SK-N-MC (cell line): Measurements from ENCODE around the gene PEAK1.

Source experiments
- DNase-seq: peaks from one replicate; pipeline ENCODE4 v3.0.0-alpha.2; 2011; ENCODE audit warnings: low read depth, low spot score
- H3K27ac ChIP-seq: fragments of 200-600 bp; sonication (generic); 2 replicates; pipeline ENCODE4 v1.5.1; 2016; ENCODE audit warnings: mixed run types
- H3K36me3 ChIP-seq: fragments of 200-600 bp; sonication (generic); 2 replicates; pipeline ENCODE4 v1.6.1; 2017; ENCODE audit warnings: antibody characterized with exemption, low read length, mixed read lengths; ENCODE audit not compliant: insufficient read depth
- H3K4me3 ChIP-seq: fragments of 200-600 bp; sonication (generic); 2 replicates; pipeline ENCODE4 v1.5.1; 2016
- H3K9ac ChIP-seq: fragments of 200-600 bp; sonication (generic); 2 replicates; pipeline ENCODE4 v1.8.0; 2017; ENCODE audit warnings: mixed run types, mixed read lengths; ENCODE audit not compliant: insufficient read length
- H3K9me3 ChIP-seq: fragments of 200-600 bp; sonication (generic); 2 replicates; pipeline ENCODE4 v1.6.1; 2017; ENCODE audit warnings: low read depth, mild to moderate bottlenecking, antibody characterized with exemption, low read length, moderate library complexity, mixed read lengths
- EZH2 ChIP-seq: fragments of 200-600 bp; sonication (generic); IDR thresholded peaks from one replicate; pipeline ENCODE4 v1.6.1; 2017; ENCODE audit warnings: antibody characterized with exemption
- FOXP2 ChIP-seq: optimal IDR thresholded peaks from 2 replicates; pipeline ENCODE3; 2011; ENCODE audit warnings: mild to moderate bottlenecking, moderate library complexity; ENCODE audit not compliant: insufficient read depth; ENCODE audit errors: extremely low read length, control extremely low read depth
- POLR2AphosphoS5 ChIP-seq: IDR thresholded peaks from 2 replicates; pipeline ENCODE4 v1.6.1; 2012; ENCODE audit warnings: mild to moderate bottlenecking, low read depth, low read length, borderline replicate concordance

Gene PEAK1

DNA sequence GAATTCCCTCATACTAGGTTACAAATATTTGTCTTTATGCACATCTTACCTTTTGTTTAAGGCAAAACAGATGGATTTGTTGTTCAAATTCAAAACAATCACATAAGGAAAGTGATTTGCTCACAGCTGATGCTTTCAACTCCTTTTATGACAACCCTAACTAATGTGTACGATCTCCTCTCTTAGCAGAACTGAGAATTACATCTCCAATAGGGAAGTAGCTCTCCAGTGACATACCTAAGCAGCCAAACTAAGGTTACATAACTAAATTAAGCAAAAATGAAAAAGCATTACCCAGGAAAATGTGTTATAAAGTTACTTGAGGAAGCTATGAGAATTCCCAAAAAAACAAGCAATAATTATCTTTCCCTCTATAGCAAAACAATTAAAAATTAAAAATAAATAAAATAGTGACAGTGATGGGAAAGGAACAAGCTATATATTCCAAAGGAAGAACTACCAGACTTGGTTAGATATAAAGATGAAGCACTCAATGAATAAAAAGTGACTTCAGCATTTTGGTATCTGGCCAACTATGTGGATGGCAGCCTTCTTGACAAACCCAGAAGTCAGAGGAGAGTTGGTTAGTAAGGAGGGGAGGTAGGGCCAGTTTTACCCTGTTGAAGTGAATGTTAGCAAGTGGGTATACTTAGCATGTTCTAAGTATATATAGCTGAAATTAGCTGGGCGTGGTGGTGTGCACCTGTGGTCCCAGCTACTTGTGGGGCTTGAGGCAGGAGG lies 32.4 kb downstream of the PEAK1 start:
- TF ChIP-seq FOXP2 (no peak), EZH2 (no peak), POLR2AphosphoS5 (no peak)

GRCh38 chr15:77386626-77387025 lies 33.3 kb downstream of the PEAK1 start:
- Histone ChIP-seq H3K9me3 (no peaks in the 10 kb centered on the region), H3K4me3 (no peak overlapping the region), H3K36me3 (no peaks in the 10 kb centered on the region), H3K9ac (no peak overlapping the region), H3K27ac (no peak overlapping the region)
- no peak for DNase-seq
- TF ChIP-seq FOXP2 = no peak
- no peak for TF ChIP-seq EZH2
- TF ChIP-seq POLR2AphosphoS5 = no peak

More for the DNA sequence above, 32.4 kb downstream of the PEAK1 start:
- H3K9me3 ChIP-seq = no peaks in the 10 kb centered on the region
- H3K4me3 ChIP-seq = no peak overlapping the region
- no peaks in the 10 kb centered on the region for H3K36me3 ChIP-seq
- no peak for DNase-seq
- no peak overlapping the region for H3K27ac ChIP-seq
- H3K9ac ChIP-seq = no peak overlapping the region

DNA sequence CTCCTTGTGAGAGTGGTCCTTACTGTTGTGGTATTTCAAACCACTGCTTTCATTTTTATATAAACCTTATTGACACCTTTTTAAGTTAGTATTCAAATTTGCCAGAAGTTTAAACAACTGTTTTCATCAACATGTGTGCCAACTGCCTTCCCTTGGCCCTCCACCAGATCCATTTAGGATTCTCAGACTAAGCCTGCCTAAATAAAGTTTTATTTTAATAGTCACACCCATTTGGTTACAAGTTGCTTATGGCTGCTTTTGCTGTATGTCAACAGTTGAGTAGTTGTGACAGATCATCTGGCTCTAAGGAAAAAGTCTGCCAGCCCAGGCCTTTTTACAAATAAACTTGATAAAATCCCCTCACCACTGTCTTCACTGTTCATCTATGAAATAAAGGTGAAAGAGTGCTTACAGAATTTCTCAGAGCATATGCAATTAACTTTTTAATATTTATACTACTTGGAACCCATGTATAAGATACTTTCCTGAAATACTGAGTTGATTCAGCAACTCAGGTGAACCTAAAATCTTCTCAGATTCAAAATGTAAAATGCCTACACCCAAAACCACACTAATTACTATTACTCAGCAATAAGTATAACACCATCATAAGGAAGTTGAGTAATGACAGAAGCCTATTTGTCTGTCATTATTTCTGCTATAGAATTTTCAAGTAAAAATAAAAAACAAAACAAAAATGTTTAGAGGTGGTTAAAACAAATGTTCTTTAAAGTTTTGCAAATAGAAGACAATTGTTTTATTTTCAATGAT lies 35.1 kb downstream of the PEAK1 start:
- TF ChIP-seq POLR2AphosphoS5 = no peak
- no peak for TF ChIP-seq FOXP2
- TF ChIP-seq EZH2 = no peak
- Histone ChIP-seq H3K27ac (no peak overlapping the region), H3K36me3 (no peaks in the 10 kb centered on the region), H3K9me3 (no peaks in the 10 kb centered on the region), H3K4me3 (no peak overlapping the region), H3K9ac (no peak overlapping the region)
- DNase-seq = no peak

GRCh38 chr15:77384086-77384485 lies 35.8 kb downstream of the PEAK1 start:
- Histone ChIP-seq H3K4me3 (no peak overlapping the region), H3K9ac (no peak overlapping the region), H3K36me3 (no peaks in the 10 kb centered on the region), H3K9me3 (no peaks in the 10 kb centered on the region), H3K27ac (no peak overlapping the region)
- no peak for DNase-seq
- TF ChIP-seq EZH2 (no peak), FOXP2 (no peak), POLR2AphosphoS5 (no peak)

DNA sequence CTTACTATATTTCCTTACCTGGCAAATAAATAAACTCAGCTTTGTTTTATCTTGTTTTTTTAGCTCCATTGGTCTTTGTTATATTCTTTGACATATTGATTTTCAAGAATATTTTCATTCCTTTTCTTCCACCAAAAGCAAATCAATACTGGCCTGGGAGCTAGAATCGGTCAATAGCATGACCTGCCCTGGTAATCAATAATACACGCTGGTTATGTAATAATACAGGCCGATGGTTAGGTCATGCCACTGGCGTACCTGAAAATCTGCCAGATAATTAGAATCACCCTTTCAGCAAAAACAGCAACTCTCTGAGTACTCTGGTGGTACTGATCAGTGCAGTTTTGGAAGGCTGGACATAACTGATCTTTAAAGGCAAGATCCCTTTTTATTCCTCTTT lies 39.9 kb downstream of the PEAK1 start:
- TF ChIP-seq POLR2AphosphoS5 (no peak), FOXP2 (no peak), EZH2 (no peak)
- no peak overlapping the region for H3K9ac ChIP-seq
- H3K36me3 ChIP-seq = no peaks in the 10 kb centered on the region
- no peak overlapping the region for H3K4me3 ChIP-seq
- H3K27ac ChIP-seq = no peak overlapping the region
- no peak for DNase-seq
- H3K9me3 ChIP-seq = no peaks in the 10 kb centered on the region

DNA sequence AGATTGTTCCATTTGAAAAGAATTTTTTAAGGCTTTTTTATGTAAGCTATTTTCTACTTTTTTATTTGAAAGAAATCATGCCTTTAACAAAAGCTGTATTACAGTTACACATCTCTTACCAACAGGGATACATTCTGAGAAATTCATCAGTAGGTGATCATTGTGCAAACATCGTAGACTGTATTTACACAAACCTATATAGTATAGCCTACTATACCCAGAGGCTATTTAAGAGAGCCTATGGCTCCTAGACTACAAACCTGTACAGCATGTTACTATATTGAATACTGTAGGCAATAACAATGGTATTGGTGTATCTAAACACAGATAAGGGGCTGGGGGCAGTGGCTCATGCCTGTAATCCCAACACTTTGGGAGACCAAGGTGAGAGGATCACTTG lies 43.1 kb downstream of the PEAK1 start:
- Histone ChIP-seq H3K36me3 (no peaks in the 10 kb centered on the region), H3K9ac (no peak overlapping the region), H3K4me3 (no peak overlapping the region), H3K27ac (no peak overlapping the region), H3K9me3 (no peaks in the 10 kb centered on the region)
- no peak for DNase-seq
- no peak for TF ChIP-seq EZH2
- no peak for TF ChIP-seq POLR2AphosphoS5
- no peak for TF ChIP-seq FOXP2

DNA sequence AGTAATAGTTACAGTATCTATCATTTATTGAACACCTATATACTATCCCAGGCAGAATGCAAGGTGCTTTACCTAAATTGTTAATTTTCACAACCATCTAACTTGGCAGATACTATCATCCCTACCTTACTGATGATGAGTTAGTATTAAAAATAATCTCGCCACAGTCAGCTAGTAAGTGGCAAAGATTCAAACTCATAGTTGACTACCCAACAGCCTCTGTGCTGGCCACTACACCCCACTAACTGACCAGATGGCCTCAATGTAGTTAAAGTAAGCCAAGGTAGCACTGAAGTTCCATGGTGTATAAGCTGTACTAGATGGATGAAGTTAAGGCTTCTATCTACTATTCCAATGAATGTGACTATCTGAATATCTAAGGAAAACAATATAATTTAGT lies 44.8 kb downstream of the PEAK1 start:
- Histone ChIP-seq H3K4me3 (no peak overlapping the region), H3K9ac (no peak overlapping the region), H3K27ac (no peak overlapping the region), H3K9me3 (no peaks in the 10 kb centered on the region), H3K36me3 (no peaks in the 10 kb centered on the region)
- no peak for TF ChIP-seq EZH2
- TF ChIP-seq FOXP2 = no peak
- TF ChIP-seq POLR2AphosphoS5 = no peak
- DNase-seq = no peak

DNA sequence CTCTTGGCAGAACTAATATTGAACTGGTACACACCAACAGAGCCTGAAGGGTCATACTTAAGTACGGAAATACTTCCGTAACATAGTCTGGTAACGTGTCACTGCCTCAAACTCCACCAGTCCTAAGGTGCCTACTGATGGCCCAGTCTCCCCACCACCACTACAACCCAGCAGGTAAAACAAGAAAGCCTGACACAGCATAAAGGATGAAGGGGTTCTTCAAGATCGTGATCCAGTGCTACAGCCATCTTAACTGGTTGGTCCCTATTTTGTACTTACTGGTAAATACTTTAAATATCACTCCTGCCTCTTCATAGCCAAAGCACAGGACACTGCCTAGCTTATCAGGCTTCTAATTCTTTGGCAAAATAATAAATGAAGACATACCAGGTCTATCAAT lies 46.5 kb downstream of the PEAK1 start:
- TF ChIP-seq FOXP2 (no peak), POLR2AphosphoS5 (no peak)
- Histone ChIP-seq H3K27ac (no peak overlapping the region), H3K4me3 (no peak overlapping the region), H3K36me3 (no peaks in the 10 kb centered on the region), H3K9ac (no peak overlapping the region), H3K9me3 (no peaks in the 10 kb centered on the region)
- DNase-seq = no peak
